ENCODE results near the gene SPOCK3.
"Not testable (repeated sequence)": the region's sequence is repeated elsewhere in the genome, so short reads cannot be mapped to it uniquely, and the experiment has no call there.

SPOCK3 gene

DNA sequence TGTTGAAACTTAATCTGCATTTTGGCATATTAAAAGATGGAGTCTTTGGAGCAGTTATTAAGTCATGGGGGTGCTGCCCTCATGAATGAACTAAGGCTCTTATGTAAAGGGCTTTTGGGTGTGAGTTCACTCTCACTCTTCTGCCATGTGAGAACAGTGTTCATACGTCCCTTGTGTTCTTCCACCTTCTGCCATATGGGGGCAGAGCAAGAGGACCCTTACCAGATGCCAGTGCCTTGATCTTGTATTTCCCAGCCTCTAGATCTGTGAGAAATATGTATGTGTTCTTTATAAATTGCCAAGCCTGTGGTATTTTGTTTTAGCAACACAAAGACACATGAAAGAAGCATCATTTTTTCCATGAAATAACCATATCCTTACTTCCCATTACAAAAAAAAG lies 213.9 kb downstream of the SPOCK3 start:
- no peak for TF ChIP-seq JUND (IDR thresholded peaks at IDR 0.05; ENCODE audit: low read depth)
- in situ Hi-C loops (cut with HindIII; ENCODE audit: low pct_unique_long_range_greater_than_20kb, low sequenced_read_pairs), result no loop called here
- peak in 1 of 2 experiments; percentile 35 for DNase-seq (ENCODE audit: low read depth in 1 of 2, low spot score in 1 of 2)

DNA sequence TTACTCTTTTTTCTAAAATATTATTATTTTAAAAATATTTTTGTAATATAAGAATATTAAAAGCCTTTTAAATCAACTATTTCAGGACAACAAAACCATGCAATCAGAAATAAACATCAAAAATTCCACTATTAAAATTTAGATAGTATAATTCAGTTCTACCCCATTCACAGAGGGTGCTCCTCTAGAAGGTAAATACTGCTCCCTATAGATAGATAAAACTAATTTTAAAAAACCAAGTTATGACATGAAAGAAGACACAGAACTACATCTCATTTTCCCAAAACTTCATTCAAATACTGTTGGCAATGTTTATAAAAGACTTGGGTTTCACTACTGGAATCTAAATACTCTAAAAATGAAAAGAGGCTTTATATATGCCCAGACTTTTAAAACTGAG lies 219.3 kb downstream of the SPOCK3 start:
- in situ Hi-C loops (cut with HindIII; ENCODE audit: low pct_unique_long_range_greater_than_20kb, low sequenced_read_pairs), result no loop called here
- no peak for DNase-seq (ENCODE audit: low read depth in 1 of 2, low spot score in 1 of 2)
- TF ChIP-seq JUND (IDR thresholded peaks at IDR 0.05; ENCODE audit: low read depth), result no peak

DNA sequence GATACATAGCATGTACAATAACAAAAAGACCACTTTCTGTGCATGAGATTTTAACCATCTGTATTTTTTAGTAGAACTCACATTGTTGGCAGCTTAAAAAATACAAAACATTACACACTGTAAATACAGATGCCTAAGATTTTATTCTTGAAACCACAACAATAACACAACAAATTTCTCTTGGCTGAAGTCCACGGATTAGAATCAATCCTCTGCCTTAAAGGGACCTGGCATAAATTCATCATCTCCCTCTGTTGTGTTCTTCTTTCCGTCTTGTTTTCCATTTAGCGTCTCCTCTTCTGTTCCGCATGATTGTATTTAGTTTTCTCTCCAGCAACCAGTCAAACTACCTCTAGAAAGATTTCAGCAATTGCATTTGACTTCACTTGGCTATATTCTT lies 231.0 kb downstream of the SPOCK3 start:
- no peak for DNase-seq (ENCODE audit: low read depth in 1 of 2, low spot score in 1 of 2)
- in situ Hi-C loops (cut with HindIII; ENCODE audit: low pct_unique_long_range_greater_than_20kb, low sequenced_read_pairs), result no loop called here
- no peak for TF ChIP-seq JUND (IDR thresholded peaks at IDR 0.05; ENCODE audit: low read depth)

DNA sequence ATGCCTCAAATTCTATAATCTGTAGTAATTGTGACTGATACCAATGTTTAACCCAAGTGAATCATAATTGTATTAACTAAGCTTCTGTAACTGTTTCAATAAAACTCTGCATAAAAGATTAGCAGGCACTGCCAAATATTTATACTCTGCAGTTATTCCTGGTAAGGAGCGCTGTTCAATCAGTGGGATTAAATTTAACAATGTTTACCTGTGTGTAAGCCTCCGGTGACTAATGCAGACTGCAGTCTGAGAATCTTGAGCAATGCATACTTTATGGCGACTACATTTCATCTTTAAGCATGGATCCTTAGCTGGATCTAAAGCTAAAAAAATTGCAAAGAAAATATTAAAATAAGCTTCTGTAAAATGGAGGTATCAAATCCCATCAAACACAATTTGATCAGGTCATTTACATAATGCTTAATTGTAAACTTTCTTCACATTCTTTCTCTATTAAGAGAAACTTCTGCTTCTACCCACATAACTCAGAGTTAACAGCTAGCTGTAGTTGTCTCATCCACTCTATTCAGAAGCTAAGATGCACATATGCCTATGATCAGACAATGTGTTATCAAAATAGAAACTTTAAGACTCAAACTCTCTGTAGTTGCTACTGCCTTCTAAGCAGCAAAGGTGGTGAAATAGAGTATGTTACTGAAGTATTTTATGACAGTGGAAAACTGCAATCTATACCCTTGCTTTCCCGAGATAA lies 234.0 kb downstream of the SPOCK3 start:
- in situ Hi-C loops (cut with HindIII; ENCODE audit: low pct_unique_long_range_greater_than_20kb, low sequenced_read_pairs), result no loop called here
- no peak for TF ChIP-seq JUND (IDR thresholded peaks at IDR 0.05; ENCODE audit: low read depth)
- DNase-seq (ENCODE audit: low read depth in 1 of 2, low spot score in 1 of 2), result peak in 1 of 2 experiments; percentile 29

DNA sequence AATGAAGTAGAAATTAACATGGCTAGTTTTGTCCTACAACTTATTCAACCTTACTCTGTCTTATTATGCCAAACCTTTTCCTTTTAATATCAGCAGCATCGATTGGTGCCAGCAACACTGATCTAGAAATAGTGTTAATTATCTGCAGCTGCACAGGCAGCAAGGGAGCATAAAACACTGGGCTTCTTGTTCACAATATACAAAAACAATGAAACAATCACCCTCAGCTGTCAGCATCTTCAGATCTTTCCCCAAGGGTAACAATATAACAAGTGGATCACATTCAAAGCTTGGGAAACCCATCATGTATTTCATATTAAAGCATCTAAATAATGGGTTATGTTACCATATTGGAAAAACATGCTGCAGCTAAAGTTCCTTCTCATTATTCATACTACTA lies 238.1 kb downstream of the SPOCK3 start:
- in situ Hi-C loops (cut with HindIII; ENCODE audit: low pct_unique_long_range_greater_than_20kb, low sequenced_read_pairs), result no loop called here
- TF ChIP-seq JUND (IDR thresholded peaks at IDR 0.05; ENCODE audit: low read depth), result no peak
- no peak for DNase-seq (ENCODE audit: low read depth in 1 of 2, low spot score in 1 of 2)

DNA sequence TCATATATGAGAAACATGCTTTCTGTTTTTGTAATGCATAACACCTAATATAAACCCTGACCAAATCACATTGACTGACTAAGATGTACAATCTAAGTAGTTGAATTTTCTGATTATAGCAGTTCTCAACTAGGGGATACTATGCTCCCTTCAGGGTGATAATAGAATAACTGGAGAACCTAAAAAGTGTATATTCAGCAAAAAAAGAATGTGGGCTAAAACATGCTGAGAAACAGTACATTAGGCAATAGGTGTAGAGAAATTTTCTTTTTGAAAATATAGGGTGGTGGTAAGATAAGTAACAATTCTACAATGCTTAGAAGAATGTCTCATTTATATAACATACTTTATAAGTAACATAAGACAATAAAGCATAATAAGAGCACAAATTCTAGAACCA lies 239.6 kb downstream of the SPOCK3 start:
- in situ Hi-C loops (cut with HindIII; ENCODE audit: low pct_unique_long_range_greater_than_20kb, low sequenced_read_pairs), result no loop called here
- TF ChIP-seq JUND (IDR thresholded peaks at IDR 0.05; ENCODE audit: low read depth), result no peak
- DNase-seq (ENCODE audit: low read depth in 1 of 2, low spot score in 1 of 2), result no peak

DNA sequence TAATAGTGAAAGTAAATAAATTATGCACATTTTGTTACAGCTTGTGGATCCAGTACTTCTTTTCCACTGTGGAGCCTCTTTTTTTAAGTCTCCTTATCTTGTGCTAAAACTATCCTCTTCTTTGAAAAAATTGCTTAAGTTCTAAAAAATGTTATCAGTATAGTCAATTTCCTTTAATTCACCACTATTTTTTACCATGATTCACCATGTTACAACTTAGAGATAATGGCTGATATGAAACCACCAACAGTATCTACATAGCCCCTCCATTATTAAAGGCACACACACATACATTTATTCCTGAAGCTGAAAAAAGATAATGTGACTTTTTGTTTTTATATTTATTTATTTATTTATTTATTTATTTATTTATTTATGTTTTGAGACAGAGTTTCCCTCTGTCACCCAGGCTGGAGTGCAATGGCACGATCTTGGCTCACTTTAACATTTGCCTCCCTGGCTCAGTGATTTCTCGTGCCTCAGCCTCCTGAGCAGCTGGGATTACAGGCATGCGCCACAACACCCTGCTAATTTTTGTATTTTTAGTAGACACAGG lies 243.2 kb downstream of the SPOCK3 start:
- no peak for DNase-seq (ENCODE audit: low read depth in 1 of 2, low spot score in 1 of 2)
- in situ Hi-C loops (cut with HindIII; ENCODE audit: low pct_unique_long_range_greater_than_20kb, low sequenced_read_pairs), result no loop called here
- no peak for TF ChIP-seq JUND (IDR thresholded peaks at IDR 0.05; ENCODE audit: low read depth)

DNA sequence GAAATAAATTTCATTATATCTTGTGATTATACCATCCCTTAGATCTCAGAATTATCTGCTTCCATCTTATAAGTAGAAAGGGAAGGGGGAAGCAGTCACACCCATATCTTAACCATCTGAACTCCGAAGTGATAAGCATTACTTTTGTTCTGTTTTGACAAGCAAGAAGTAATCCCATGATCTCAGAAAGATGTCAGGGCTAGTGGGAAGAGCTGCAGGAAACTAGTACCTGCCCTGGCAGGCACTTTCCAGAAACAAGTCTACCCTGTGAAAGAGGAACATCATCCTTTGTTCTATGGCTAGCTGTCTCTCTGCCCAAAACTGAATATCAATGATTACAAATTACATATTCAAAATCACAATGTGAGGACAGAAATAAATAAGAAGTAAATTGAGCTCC lies 244.4 kb downstream of the SPOCK3 start:
- no peak for DNase-seq (ENCODE audit: low read depth in 1 of 2, low spot score in 1 of 2)
- TF ChIP-seq JUND (IDR thresholded peaks at IDR 0.05; ENCODE audit: low read depth), result no peak
- in situ Hi-C loops (cut with HindIII; ENCODE audit: low pct_unique_long_range_greater_than_20kb, low sequenced_read_pairs), result no loop called here

DNA sequence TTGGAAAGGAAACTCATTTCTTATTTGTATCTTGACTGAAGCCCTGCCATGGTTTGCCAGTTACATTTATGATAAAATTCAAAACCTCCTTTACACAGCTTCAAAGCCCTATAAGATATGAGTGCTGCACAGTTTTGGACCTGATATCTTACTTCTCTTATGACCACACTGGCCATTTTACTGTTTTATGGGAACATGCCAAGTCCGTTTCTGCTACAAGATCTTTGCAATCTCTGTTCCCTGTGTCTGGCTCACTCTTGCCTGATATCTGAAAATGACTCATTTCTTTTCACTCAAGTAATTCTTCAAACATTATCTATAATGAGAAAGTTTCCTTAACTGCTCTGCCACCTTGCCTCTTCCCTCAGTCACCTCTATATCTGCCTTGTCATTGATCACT lies 247.3 kb downstream of the SPOCK3 start:
- in situ Hi-C loops (cut with HindIII; ENCODE audit: low pct_unique_long_range_greater_than_20kb, low sequenced_read_pairs), result no loop called here
- TF ChIP-seq JUND (IDR thresholded peaks at IDR 0.05; ENCODE audit: low read depth), result no peak
- no peak for DNase-seq (ENCODE audit: low read depth in 1 of 2, low spot score in 1 of 2)

DNA sequence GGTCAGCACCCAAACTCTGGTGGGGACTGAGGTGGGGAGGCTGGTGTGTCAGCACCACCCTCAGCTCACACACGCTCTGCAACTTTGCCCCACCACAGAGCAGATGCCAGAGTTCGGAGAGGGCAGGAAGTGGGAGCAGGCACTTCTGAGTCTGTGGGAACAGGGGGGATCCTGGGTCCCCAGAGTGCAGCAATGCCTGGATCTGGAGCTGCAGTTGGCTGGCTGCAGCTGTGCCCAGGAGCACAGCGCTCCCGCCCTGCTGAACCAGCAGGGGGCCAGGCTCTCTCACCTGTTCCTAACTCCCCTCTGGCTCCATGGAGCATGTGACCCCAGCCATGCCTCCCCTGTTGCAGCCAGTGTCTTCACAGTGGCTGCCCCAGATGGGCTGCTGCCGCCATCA lies 252.4 kb downstream of the SPOCK3 start:
- in situ Hi-C loops (cut with HindIII; ENCODE audit: low pct_unique_long_range_greater_than_20kb, low sequenced_read_pairs), result no loop called here
- no peak for TF ChIP-seq JUND (IDR thresholded peaks at IDR 0.05; ENCODE audit: low read depth)
- no peak for DNase-seq (ENCODE audit: low read depth in 1 of 2, low spot score in 1 of 2)

DNA sequence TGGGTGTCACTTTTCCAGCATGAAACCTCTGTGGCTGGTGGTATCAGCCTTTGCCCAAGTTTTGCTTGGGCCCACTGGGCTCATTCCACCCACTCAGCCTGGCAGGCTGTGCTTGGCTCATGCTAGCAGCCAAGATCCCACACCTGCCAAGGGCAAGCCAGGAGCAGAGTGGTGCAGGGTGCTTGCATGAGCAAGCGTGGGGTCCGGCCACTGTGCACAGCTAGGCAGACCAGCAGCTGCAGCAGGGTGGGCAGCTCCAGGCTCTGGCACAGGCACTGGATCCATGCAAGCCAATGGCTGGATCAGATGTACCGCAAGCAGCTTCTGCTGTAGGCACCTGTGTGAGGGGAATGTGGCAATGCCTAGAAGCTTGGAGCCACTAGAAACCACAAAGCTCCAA lies 253.9 kb downstream of the SPOCK3 start:
- in situ Hi-C loops (cut with HindIII; ENCODE audit: low pct_unique_long_range_greater_than_20kb, low sequenced_read_pairs), result no loop called here
- DNase-seq (ENCODE audit: low read depth in 1 of 2, low spot score in 1 of 2), result no peak
- TF ChIP-seq JUND (IDR thresholded peaks at IDR 0.05; ENCODE audit: low read depth), result no peak

DNA sequence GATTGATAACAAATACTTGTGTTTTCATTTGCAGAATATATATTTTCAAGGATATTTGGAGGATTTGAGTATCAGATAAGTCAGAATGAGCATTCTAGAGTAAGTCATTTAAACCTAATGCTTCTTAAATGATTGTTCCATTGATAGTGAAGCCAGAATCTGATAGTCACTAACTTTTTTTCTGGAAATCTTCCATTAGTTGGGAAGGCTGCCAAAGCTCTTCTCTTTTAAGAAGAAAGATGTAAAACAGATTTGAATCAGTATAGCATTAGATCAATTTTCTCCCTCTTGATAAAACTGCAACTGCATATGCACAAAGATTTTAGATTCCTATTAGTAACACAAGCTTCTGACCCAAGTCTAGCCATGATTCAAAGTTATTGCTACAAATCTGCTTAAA lies 256.7 kb downstream of the SPOCK3 start:
- TF ChIP-seq JUND (IDR thresholded peaks at IDR 0.05; ENCODE audit: low read depth), result no peak
- in situ Hi-C loops (cut with HindIII; ENCODE audit: low pct_unique_long_range_greater_than_20kb, low sequenced_read_pairs), result no loop called here
- DNase-seq (ENCODE audit: low read depth in 1 of 2, low spot score in 1 of 2), result no peak

DNA sequence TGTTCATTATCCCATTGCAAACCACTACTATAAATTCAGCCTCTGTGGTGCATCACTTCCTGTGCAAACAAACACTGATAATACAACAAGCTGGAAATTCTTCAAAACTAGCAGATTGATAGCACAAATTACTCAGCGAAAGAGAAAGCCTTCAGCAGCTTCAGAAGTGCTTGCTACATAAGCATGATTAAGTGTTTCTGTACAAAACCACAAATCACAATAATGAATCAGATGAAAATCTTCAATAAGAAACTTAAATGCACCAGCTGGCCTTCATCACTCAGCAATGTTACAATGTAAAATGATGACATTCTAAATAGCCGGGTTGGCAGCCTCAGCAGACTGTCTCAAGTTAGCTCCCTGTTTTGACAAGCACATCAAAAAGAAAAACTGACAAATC lies 262.2 kb downstream of the SPOCK3 start:
- in situ Hi-C loops (cut with HindIII; ENCODE audit: low pct_unique_long_range_greater_than_20kb, low sequenced_read_pairs), result no loop called here
- DNase-seq (ENCODE audit: low read depth in 1 of 2, low spot score in 1 of 2), result no peak
- no peak for TF ChIP-seq JUND (IDR thresholded peaks at IDR 0.05; ENCODE audit: low read depth)

DNA sequence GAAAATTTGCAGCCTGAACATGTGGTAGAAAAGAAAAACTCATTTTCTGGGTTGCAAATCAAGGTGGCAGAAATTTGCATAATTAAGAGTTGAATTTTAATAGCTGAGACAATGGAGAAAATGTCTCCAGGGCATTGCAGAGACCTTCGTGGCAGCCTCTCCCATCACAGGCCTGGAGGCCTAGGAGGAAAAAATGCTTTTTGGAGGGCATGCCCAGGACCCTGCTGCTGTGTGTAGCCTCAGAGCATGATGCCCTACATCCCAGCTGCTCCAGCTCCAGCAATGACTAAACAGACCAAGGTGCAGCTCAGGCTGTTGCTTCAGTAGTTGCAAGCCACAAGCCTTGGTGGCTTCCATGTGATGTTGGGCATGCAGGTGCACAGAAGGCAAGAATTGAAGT lies 266.1 kb downstream of the SPOCK3 start:
- DNase-seq (ENCODE audit: low read depth in 1 of 2, low spot score in 1 of 2); in situ Hi-C loops (cut with HindIII; ENCODE audit: low pct_unique_long_range_greater_than_20kb, low sequenced_read_pairs): not testable (repeated sequence)
